NCI-H510A treated with DMSO at 0.1 percent for 48 hours (cell line): ENCODE data around the gene TUBB3.
"Not testable (repeated sequence)": the region's sequence is repeated elsewhere in the genome, so short reads cannot be mapped to it uniquely, and the experiment has no call there.

Experiments
- DNase-seq: peaks from one replicate; lab custom pipeline; 2025; lab: John Stamatoyannopoulos, UW

TUBB3 gene

DNA sequence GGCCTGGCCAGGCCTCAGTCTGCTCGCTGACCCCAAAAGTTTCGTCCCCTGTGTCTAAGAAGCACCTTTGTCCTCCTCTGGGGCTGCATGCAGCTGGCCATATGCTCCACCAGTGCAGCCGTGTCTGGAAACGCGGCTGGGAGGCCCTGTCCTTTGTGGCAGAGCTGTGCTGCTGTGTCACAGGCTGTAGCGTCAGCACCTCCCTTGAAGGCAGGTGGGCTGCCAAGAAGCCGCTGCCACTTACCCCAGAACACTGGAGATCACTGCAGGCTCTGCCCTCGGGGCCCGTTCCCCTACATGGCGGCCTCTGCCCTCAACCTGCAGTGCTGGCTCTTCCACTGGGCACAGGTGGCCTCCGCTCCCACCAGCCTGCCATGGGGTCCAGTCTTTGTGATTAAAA, 20.2 kb upstream of the TUBB3 start:
- DNase-seq, result no peak

DNA sequence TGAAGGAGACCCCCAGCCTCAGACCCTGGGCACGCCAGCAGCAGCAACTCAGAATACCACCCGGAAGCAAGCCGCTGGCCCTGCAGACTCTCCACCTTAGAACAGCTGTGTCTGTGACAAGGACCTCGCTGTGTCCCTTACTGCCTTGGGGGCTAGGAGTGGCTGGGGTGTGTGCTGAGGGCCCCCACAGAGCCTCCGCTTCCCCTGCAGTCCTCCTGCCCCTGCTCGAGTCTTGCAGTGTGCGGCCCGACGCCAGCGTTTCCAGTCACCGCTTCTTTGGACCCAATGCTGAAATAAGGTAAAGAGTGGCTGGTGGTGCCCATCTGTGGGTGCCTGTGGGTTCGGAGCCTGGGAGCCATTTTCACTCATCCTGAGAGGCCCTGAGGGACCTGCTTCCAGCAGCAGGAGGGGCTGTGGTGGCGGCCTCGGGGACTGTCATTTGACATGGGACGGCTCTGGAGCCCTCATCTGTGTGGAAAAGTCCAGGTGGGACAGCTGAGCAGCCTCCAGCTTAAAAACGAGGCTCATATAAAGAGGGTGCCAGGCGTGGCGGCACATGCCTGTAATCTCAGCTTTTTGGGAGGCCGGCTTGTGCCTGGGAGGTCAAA, 19.1 kb upstream of the TUBB3 start:
- DNase-seq, result no peak

DNA sequence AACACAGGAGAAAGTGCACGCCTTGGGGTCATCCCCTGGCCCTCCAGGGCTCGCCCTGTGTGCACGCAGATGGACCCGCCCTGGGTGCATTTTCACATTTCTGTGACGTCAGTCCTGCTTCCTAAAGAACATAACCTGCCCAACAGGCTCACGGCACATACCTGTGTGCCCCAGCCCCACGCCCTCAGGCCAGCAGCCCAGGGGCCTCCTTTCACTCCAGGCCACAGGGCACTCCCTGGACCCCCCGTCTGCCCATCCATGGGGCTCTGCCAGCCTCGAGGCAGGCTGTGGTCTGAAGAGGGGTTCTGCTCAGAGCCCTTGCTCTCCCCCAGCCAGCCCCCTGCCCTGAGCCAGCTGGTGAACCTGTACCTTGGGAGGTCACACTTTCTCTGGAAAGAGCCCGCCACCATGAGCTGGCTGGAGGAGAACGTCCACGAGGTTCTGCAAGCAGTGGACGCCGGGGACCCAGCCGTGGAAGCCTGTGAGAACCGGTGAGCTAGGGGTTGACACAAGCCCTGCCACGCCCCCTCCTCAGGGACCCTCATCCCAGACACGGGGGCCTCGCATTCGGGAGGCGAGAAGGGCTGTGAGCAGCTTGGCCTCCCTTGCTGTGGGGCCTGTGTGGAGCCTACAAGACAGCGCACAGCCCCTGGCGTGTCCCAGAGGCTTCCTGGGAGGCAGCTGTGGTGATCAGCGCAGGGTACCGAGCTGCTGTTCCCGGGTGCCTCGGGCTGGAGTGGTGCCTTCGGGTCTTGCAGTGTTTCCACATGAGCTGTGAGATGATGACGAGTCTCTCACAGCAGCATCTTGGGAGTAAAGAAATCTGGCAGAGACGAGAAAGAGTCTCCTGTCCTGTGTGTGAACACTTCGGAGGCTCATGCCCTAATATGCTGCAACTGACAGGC, 18.3 kb upstream of the TUBB3 start:
- no peak for DNase-seq

GRCh38 chr16:89905511-89906139, 17.5 kb upstream of the TUBB3 start:
- no peak for DNase-seq

GRCh38 chr16:89906140-89907025, 16.8 kb upstream of the TUBB3 start:
- DNase-seq, result no peak

DNA sequence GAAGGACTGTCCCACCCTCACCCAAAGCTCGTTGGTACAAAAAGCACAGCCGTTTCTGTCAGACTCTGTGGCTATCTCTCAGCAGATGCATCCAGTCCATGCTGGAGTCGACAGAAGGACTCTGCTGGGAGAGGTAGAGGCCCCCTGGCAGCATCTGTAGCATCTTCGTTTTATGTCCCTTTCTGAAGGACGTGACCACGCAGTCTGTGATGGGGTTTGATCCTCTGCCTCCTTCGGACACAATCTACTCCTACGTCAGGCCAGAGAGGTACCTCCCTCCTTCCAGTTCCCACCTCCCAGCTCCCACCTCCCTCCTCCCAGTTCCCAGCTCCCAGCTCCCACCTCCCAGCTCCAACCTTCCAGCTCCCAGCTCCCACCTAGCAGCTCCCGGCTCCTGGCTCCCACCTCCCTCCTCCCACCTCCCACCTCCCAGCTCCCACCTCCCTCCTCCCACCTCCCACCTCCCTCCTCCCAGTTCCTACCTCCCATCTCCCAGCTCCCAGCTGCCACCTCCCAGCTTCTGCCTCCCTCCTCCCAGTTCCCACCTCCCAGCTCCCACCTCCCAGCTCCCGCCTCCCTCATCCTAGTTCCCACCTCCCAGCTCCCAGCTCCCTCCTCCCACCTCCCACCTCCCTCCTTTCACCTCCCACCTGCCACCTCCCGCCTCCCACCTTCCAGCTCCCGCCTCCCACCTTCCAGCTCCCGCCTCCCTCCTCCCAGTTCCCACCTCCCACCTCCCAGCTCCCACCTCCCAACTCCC, 15.9 kb upstream of the TUBB3 start:
- DNase-seq, result no peak

DNA sequence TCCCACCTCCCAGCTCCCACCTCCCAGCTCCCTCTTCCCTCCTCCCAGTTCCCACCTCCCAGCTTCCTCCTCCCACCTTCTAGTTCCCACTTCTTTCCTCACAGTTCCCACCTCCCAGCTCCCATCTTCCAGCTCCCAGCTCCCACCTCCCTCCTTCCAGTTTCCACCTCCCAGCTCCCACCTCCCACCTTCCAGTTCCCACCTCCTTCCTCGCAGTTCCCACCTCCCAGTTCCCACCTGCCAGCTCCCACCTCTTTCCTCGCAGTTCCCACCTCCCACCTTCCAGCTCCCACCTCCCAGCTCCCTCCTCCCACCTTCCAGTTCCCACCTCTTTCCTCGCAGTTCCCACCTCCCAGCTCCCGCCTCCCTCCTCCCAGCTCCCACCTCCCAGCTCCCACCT, 14.9 kb upstream of the TUBB3 start:
- DNase-seq, result no peak

GRCh38 chr16:89909777-89910716, 13.1 kb upstream of the TUBB3 start:
- no peak for DNase-seq

- DNase-seq, result no peak
These were observed 12.3 kb upstream of the TUBB3 start for GRCh38 chr16:89910717-89911354.

- no peak for DNase-seq
These were observed 11.8 kb upstream of the TUBB3 start for GRCh38 chr16:89911375-89911774.

GRCh38 chr16:89912143-89912542, 11.0 kb upstream of the TUBB3 start:
- DNase-seq, result no peak

GRCh38 chr16:89912627-89913026, 10.5 kb upstream of the TUBB3 start:
- DNase-seq, result no peak

GRCh38 chr16:89913408-89914387, 9.4 kb upstream of the TUBB3 start:
- DNase-seq, result no peak

GRCh38 chr16:89914642-89915285, 8.4 kb upstream of the TUBB3 start:
- not testable (repeated sequence) for DNase-seq

GRCh38 chr16:89915303-89916232, 7.6 kb upstream of the TUBB3 start:
- no peak for DNase-seq

DNA sequence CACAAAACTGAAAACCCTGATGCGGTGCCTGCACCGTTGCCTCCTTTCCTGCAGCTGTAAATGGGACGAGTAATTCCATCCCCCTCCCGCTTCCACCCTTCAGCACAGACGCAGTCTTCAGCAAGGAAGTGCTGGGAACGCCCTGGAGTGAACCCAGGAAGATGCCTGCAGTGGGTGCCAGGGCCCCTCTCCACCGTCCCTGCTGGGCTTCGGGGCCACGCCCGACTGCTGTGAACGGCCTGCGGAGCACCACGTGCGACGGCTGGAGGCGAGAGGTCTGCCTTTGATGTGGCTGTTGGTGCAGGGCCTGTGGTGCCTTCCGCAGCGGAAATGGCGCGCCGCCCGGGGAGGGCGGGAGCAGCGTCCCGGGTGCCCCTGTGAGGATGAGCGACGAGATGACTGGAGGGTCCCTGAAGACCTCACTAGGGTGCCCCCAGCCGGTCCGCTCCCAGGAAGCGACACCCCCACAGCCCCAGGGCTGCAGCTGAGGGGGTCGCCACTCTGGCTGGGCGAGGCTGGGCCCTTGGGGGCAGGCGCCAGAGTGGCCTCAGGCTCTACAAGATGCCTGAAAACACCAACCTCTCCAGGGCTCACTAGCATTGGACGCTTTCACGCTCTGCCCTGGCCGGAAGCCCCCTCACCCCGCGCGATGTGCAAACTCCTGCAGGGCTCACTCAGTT, 5.2 kb upstream of the TUBB3 start:
- no peak for DNase-seq
